ENCODE measurements around the gene TIAL1.
A peak's percentile ranks its signal among the peaks of the same experiment; 100 is the strongest.
"Not testable (repeated sequence)": the region's sequence is repeated elsewhere in the genome, so short reads cannot be mapped to it uniquely, and the experiment has no call there.

TIAL1 gene

GRCh38 chr10:119546009-119546408 is 50.8 kb downstream of the TIAL1 start:
- DNase-seq: no peak

- DNase-seq: no peak
Observed at GRCh38 chr10:119545310-119545709, 51.5 kb downstream of the TIAL1 start.

GRCh38 chr10:119543814-119544642 is 52.7 kb downstream of the TIAL1 start:
- DNase-seq: no peak

DNA sequence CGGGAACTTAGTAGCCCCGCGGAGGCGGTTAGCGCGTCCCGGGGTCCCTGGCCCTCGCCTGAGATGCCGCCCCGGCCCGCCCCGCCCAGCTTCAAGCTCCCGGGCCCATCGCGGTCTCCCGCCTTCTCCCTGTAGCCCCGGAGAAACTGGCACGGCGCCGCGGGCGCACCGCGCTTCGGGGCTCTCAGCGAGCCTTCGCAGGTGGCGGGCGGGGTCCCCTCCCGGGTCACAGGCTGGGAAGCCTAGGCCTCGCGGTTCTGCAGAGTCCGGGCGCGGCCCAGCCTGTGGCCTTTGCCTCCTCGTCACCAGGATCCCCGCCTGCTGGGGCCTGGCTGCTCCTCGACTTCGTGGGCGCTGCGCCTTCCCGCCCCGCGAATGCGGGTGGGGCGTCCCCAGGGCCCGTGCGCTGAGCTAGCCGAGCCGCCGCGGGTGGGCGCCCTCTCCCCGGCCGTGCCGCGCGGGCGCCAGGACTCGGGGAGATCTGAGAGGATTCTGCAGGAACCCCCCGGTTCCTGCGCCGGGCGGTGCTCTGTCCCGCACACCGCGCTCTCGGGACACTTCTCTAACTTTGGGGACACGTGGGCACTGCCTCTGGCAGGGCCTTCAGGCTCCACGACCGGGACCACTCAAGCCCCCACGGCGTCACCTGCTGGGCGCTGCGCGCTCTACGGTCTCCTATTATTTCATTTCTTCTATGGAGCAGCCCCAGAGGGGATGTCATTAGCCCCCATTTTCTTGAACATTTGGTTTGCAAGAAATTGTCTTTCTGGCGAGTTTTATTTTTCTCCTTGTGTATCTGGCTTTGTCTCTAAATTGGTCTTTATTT is 53.6 kb downstream of the TIAL1 start:
- peak; percentile 36 to 62 for DNase-seq

DNA sequence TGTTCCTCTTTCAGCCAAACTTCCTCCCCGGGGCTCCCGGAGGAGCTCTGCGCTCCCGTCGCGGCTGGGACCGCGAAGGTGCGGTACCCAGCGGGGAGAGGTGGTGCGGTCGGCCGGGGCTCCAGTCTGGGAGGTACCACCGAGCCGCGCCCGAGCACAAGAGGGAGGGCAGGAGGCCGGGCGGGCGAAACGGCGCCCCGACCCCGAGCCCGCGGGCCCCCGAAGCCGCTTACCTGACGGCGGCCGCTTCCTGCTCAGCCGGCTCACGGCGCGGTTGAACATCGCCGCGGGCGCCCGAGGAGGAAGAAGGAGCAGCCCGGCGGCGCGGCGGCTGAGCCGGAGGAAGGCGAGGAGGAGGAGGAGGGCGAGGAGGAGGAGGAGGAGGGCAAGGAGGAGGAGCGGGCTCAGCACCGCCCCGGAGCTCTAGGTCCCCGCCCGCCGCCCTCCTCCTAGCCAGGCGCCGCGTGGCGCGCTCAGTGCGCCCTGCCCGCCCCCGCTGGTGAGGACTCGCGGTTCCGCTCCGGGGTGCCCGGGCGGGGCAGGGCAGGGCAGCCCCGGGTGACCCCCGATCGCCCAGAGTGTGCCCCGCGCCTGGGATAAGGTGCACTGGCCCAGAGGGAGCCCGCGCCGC is 54.3 kb downstream of the TIAL1 start, which contains the start of gene RGS10:
Gene RGS10, minus strand, starts transcription at position 363 of the 631 bp plus-strand sequence. Its CDS starts 81 bp downstream, at position 282.
- peak; percentile 88 to 91 for DNase-seq

- peak; percentile 65 to 76 for DNase-seq
Observed at GRCh38 chr10:119541459-119542356, 55.1 kb downstream of the TIAL1 start.

DNA sequence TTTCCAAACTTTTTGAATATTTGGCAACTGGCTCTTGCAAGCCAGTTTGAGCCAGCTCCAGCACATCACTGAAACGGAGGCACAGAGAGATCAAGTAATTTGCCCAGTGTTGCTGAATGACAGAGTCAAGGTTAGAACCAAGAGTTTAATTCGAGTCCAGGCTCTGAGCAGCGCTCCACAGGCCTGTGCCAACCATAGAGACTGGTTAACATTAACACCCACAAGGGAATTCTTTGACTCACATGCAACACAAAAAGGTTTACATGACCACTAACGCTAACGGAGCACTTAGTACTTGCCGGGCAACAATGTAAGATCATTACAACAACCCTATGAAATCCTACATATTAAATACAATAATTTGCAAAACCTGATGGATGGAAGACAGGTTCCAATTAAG is 55.7 kb downstream of the TIAL1 start:
- DNase-seq: no peak

GRCh38 chr10:119540038-119540437 is 56.7 kb downstream of the TIAL1 start:
- DNase-seq: no peak

- DNase-seq: no peak
Observed at GRCh38 chr10:119539359-119539825, 57.4 kb downstream of the TIAL1 start.

- DNase-seq: no peak
Observed at GRCh38 chr10:119538632-119539358, 58.0 kb downstream of the TIAL1 start.

DNA sequence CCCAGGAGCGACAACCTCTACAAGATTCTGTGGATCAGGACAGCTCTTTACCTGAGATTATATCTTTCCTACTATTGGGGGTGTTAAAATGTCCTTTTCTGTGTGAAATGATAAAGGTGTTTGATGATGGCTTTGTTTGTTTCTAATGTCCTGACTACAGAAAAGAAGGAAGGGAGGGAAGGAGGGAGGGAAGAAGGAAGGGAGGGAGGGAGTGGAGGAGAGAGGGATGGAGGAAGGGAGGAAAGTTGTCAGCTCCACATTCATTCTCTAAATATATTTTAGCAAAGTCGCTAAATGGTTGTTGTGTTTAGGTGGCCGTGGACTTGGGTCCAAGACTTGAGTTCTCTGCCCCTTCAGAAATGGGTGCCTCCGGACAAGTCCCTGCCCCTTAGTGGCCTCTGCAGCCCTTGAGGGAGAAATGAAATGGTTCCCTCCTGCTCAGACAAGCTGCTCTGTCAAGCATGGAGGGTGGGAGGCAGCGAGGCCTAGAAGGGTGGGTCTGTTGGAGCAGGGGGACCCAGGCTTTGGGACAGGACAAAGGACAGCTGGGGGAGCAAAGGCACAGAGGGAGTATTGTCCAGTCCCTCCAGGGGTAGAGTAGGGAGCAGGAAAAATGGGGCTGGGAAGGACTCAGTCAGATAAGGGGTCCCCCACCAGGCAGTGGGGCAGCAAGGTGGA is 58.7 kb downstream of the TIAL1 start:
- DNase-seq: no peak

- DNase-seq: no peak
Observed at GRCh38 chr10:119536508-119537025, 60.2 kb downstream of the TIAL1 start.

- DNase-seq: no peak
Observed at GRCh38 chr10:119535837-119536507, 60.8 kb downstream of the TIAL1 start.

GRCh38 chr10:119535305-119535704 is 61.5 kb downstream of the TIAL1 start:
- DNase-seq: no peak

- DNase-seq: no peak
Observed at GRCh38 chr10:119533473-119533872, 63.3 kb downstream of the TIAL1 start.

DNA sequence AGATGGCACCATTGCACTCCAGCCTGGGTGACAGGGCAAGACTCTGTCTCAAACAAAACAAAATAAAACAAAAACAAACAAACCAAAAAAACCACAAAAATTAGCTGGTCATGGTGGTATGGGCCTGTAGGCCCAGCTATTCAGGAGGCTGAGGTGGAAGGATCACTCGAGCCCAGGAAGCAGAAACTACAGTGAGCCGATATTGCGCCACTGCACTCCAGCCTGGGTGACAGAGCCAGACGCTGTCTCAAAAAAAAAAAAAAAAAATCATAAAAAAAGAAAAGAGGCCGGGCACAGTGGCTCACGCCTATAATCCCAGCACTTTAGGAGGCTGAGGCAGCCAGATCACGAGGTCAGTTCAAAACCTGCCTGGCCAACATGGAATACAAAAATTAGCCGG is 64.0 kb downstream of the TIAL1 start:
- DNase-seq: peak; percentile 43 to 46

- DNase-seq: not testable (repeated sequence)
Observed at GRCh38 chr10:119532251-119532650, 64.5 kb downstream of the TIAL1 start.

GRCh38 chr10:119531067-119531466 is 65.7 kb downstream of the TIAL1 start:
- no peak for DNase-seq

- not testable (repeated sequence) for DNase-seq
Observed at GRCh38 chr10:119528663-119529237, 68.0 kb downstream of the TIAL1 start.

Data from inflammatory macrophage (primary cell).